ENCODE results near the gene SLIT3.

Gene SLIT3

GRCh38 chr5:169298193-169298592, 2.7 kb downstream of the SLIT3 start:
- DNase-seq: no peak

- DNase-seq: no peak
Measured at GRCh38 chr5:169296419-169297143, 4.4 kb downstream of the SLIT3 start.

- DNase-seq: no peak
Measured at GRCh38 chr5:169295306-169295705, 5.6 kb downstream of the SLIT3 start.

GRCh38 chr5:169294621-169295020, 6.3 kb downstream of the SLIT3 start:
- no peak for DNase-seq

- no peak for DNase-seq
Measured at GRCh38 chr5:169291877-169292276, 9.1 kb downstream of the SLIT3 start.

GRCh38 chr5:169290895-169291294, 10.0 kb downstream of the SLIT3 start:
- no peak for DNase-seq

GRCh38 chr5:169289520-169289919, 11.4 kb downstream of the SLIT3 start:
- DNase-seq: no peak

- no peak for DNase-seq
Measured at GRCh38 chr5:169288066-169288930, 12.6 kb downstream of the SLIT3 start.

GRCh38 chr5:169287529-169287928, 13.4 kb downstream of the SLIT3 start:
- no peak for DNase-seq

- DNase-seq: no peak
Measured at GRCh38 chr5:169286572-169287300, 14.2 kb downstream of the SLIT3 start.

- no peak for DNase-seq
Measured at GRCh38 chr5:169283887-169284286, 17.1 kb downstream of the SLIT3 start.

- DNase-seq: no peak
Measured at GRCh38 chr5:169281625-169282024, 19.3 kb downstream of the SLIT3 start.

- DNase-seq: no peak
Measured at GRCh38 chr5:169280696-169281095, 20.2 kb downstream of the SLIT3 start.

GRCh38 chr5:169280286-169280685, 20.7 kb downstream of the SLIT3 start:
- no peak for DNase-seq

GRCh38 chr5:169279125-169279524, 21.8 kb downstream of the SLIT3 start:
- DNase-seq: no peak

GRCh38 chr5:169273881-169274280, 27.1 kb downstream of the SLIT3 start:
- no peak for DNase-seq

- DNase-seq: no peak
Measured at GRCh38 chr5:169273451-169273850, 27.5 kb downstream of the SLIT3 start.

GRCh38 chr5:169272731-169273427, 28.1 kb downstream of the SLIT3 start:
- DNase-seq: no peak

GRCh38 chr5:169272111-169272510, 28.8 kb downstream of the SLIT3 start:
- no peak for DNase-seq

- DNase-seq: no peak
Measured at GRCh38 chr5:169270827-169271226, 30.1 kb downstream of the SLIT3 start.

GRCh38 chr5:169268019-169268418, 32.9 kb downstream of the SLIT3 start:
- no peak for DNase-seq

GRCh38 chr5:169265888-169266287, 35.1 kb downstream of the SLIT3 start:
- DNase-seq: no peak

- no peak for DNase-seq
Measured at GRCh38 chr5:169263591-169263990, 37.3 kb downstream of the SLIT3 start.

Data from MV-4-11 (cell line).